B cell (primary cell): ENCODE data around the gene TRERF1. TPM values are rescaled to one million over a fixed set of nuclear protein-coding genes. Genes with fewer than 3 reads are reported as not detected.

ENCODE experiments used
- ATAC-seq: fragments of 200-7000 bp; cut with Tn5 transposase; one replicate; pipeline ENCODE4 v1.10.0; 2021; ENCODE audit warnings: low read depth, mild to moderate bottlenecking, moderate number of reproducible peaks, moderate library complexity
- CTCF ChIA-PET: fragments of 350-600 bp; sonication (Branson Sonifier 250); formaldehyde crosslinking; loops from one replicate; lab custom pipeline; 2021; ENCODE audit warnings: antibody characterized with exemption, inconsistent platforms; lab: Charles Lee
- POLR2A ChIA-PET: fragments of 350-600 bp; sonication (Branson Sonifier 250); formaldehyde crosslinking; loops from one replicate; lab custom pipeline; 2021; ENCODE audit warnings: antibody characterized with exemption; lab: Charles Lee
- DNase-seq: peaks from one replicate; pipeline ENCODE4 v3.0.0; 2013
- H2AFZ ChIP-seq: 2 replicates; pipeline ENCODE4 v1.6.1; 2012; ENCODE audit warnings: mild to moderate bottlenecking, low read depth, low read length; ENCODE audit not compliant: insufficient read depth, poor library complexity, severe bottlenecking
- H3K27ac ChIP-seq, 2 donors: 1 replicate in 1 of 2; 2 replicates in 1 of 2; pipeline ENCODE4 v1.5.1; 2012 to 2013; ENCODE audit warnings: low read length in 2 of 2, mild to moderate bottlenecking in 2 of 2, moderate library complexity in 1 of 2
- H3K27me3 ChIP-seq, 4 experiments: fragments of 200-600 bp in 1 of 4; sonication (generic) in 1 of 4; replicated peaks in 1 of 4; 1 replicate in 2 of 4; 2 replicates in 2 of 4; pipeline versions ENCODE4 v1.6.1 to v1.7.0; 2013 to 2016; ENCODE audit warnings: low read length in 3 of 4, mild to moderate bottlenecking in 2 of 4, mixed read lengths in 1 of 4, moderate library complexity in 1 of 4; ENCODE audit not compliant: insufficient read depth in 4 of 4, control insufficient read depth in 3 of 4; ENCODE audit errors: control extremely low read depth in 1 of 4
- H3K36me3 ChIP-seq, 2 experiments: replicated peaks in 1 of 2; 1 replicate in 1 of 2; 2 replicates in 1 of 2; pipeline versions ENCODE4 v1.6.1 to v1.7.1; 2013; ENCODE audit warnings: low read length in 1 of 2; ENCODE audit not compliant: insufficient read depth in 2 of 2, control insufficient read depth in 1 of 2; ENCODE audit errors: control extremely low read depth in 1 of 2, extremely low read depth in 1 of 2
- H3K4me1 ChIP-seq, 2 donors: fragments of 200-600 bp in 1 of 2; sonication (generic) in 1 of 2; 1 replicate in 1 of 2; 2 replicates in 1 of 2; pipeline versions ENCODE4 v1.5.1 to v1.6.1; 2013 to 2017; ENCODE audit warnings: low read length in 2 of 2; ENCODE audit not compliant: control insufficient read depth in 2 of 2, insufficient read depth in 2 of 2
- H3K4me2 ChIP-seq: replicated peaks from 2 replicates; pipeline ENCODE3; 2012; ENCODE audit warnings: mild to moderate bottlenecking, low read depth, low read length; ENCODE audit not compliant: poor library complexity, severe bottlenecking
- H3K4me3 ChIP-seq, 5 experiments: fragments of 200-600 bp in 1 of 5; sonication (generic) in 1 of 5; 1 replicate in 3 of 5; 2 replicates in 2 of 5; pipeline versions ENCODE4 v1.5.1 to v1.7.0; 2011 to 2016; ENCODE audit warnings: low read length in 4 of 5, mild to moderate bottlenecking in 4 of 5, low read depth in 2 of 5, control low read depth in 1 of 5, moderate library complexity in 1 of 5; ENCODE audit not compliant: insufficient read depth in 1 of 5; ENCODE audit errors: control extremely low read depth in 1 of 5, extremely low read depth in 1 of 5
- H3K79me2 ChIP-seq: fragments of 200-600 bp; sonication (generic); one replicate; pipeline ENCODE4 v1.6.0; 2016; ENCODE audit warnings: low read length; ENCODE audit not compliant: control insufficient read depth, insufficient read depth
- H3K9ac ChIP-seq: fragments of 200-600 bp; sonication (generic); 2 replicates; pipeline ENCODE4 v1.6.1; 2017; ENCODE audit warnings: mild to moderate bottlenecking, low read length, moderate library complexity
- H3K9me3 ChIP-seq, 3 donors: one replicate each; pipeline versions ENCODE4 v1.6.1 to v1.7.1; 2013; ENCODE audit warnings: low read length in 2 of 3; ENCODE audit not compliant: control insufficient read depth in 2 of 3, insufficient read depth in 1 of 3; ENCODE audit errors: control extremely low read depth in 1 of 3
- H4K20me1 ChIP-seq: 2 replicates; pipeline ENCODE4 v1.6.0; 2012; ENCODE audit warnings: mild to moderate bottlenecking, low read length; ENCODE audit not compliant: insufficient read depth, control insufficient read depth, poor library complexity, severe bottlenecking
- H3K27ac Mint-ChIP-seq: one replicate; pipeline ENCODE4 v1.8.0; 2021; ENCODE audit warnings: mixed read lengths
- H3K27me3 Mint-ChIP-seq: one replicate; pipeline ENCODE4 v1.8.0; 2021; ENCODE audit warnings: mixed read lengths
- H3K4me1 Mint-ChIP-seq: one replicate; pipeline ENCODE4 v1.8.0; 2021; ENCODE audit warnings: mixed read lengths
- H3K4me3 Mint-ChIP-seq: one replicate; pipeline ENCODE4 v1.8.0; 2021; ENCODE audit warnings: mixed read lengths
- H3K9me3 Mint-ChIP-seq: one replicate; pipeline ENCODE4 v1.8.0; 2022; ENCODE audit warnings: mixed read lengths; ENCODE audit not compliant: insufficient read depth
- CTCF ChIP-seq: fragments of 200-600 bp; IDR thresholded peaks from one replicate; pipeline ENCODE4 v1.8.0; 2022; ENCODE audit warnings: antibody characterized with exemption, mild to moderate bottlenecking
- EZH2 ChIP-seq: IDR thresholded peaks from 2 replicates; pipeline ENCODE4 v1.6.1; 2012; ENCODE audit warnings: borderline replicate concordance, low read depth, mild to moderate bottlenecking, moderate library complexity, low read length; ENCODE audit not compliant: insufficient read depth, poor library complexity, severe bottlenecking
- WGBS: methylation state at CpG from one replicate; pipeline ENCODE4 v1.1.5; 2013; ENCODE audit warnings: missing lambda C conversion rate; ENCODE audit not compliant: insufficient coverage; 5-methylcytosine and 5-hydroxymethylcytosine counted together
- intact Hi-C: fragments of 100-400 bp; cut with micrococcal nuclease; formaldehyde crosslinking; loops from one replicate; pipeline ENCODE4 v1.10.0; 2022
- polyA plus RNA-seq: library from polyadenylated mRNA; depleted of rRNA; stranded (reverse); fragments of >200 nt; gene quantifications from 2 replicates; pipeline ENCODE4 v1.2.3, GENCODE V29; 2012
- total RNA-seq, 2 donors: library from RNA; stranded (reverse); fragments of 120-200 nt in 1 of 2; gene quantifications; 1 replicate in 1 of 2; 2 replicates in 1 of 2; pipeline versions ENCODE4 v1.2.3 to v1.2.4, GENCODE V29; 2013 to 2022

The TRERF1 gene
- total and polyA plus RNA-seq, 2 donors (not counting 1 experiment from before 2014, with no cell fraction given), result 3.5 to 6.7 TPM

- Histone ChIP-seq H3K9me3 (no peaks in the 10 kb centered on the region), H3K9ac (no peak overlapping the region), H2AFZ (no peak overlapping the region), H3K27ac (no peak overlapping the region), H3K4me3 (no peak overlapping the region), H3K4me1 (no peaks in the 10 kb centered on the region), H3K27me3 (no peaks in the 10 kb centered on the region), H3K79me2 (no peaks in the 10 kb centered on the region), H3K36me3 (no peaks in the 10 kb centered on the region), H4K20me1 (no peaks in the 10 kb centered on the region), H3K4me2 (no peak overlapping the region)
- H3K4me1 Mint-ChIP-seq, result no peaks in the 10 kb centered on the region
- no peaks in the 10 kb centered on the region for H3K27me3 Mint-ChIP-seq
- POLR2A ChIA-PET, result no interaction called here
- DNase-seq (no peak), ATAC-seq (no peak)
- TF ChIP-seq CTCF (no peak), EZH2 (no peak)
- no peak overlapping the region for H3K27ac Mint-ChIP-seq
- 100% methylated on average over 1 of the region's 3 CpGs for WGBS
- intact Hi-C loops, result no loop called here
- H3K9me3 Mint-ChIP-seq, result no peaks in the 10 kb centered on the region
- H3K4me3 Mint-ChIP-seq, result no peak overlapping the region
- CTCF ChIA-PET, result interaction anchor here (2.8 kb wide), 1 partner anchor 245 kb away, joined by 7 read pairs; no protein-coding TSS in a partner anchor
Measured at GRCh38 chr6:42302411-42302810, 149.3 kb downstream of the TRERF1 start.

GRCh38 chr6:42301986-42302385, 149.7 kb downstream of the TRERF1 start:
- no peak for DNase-seq
- H3K36me3 ChIP-seq, result no peaks in the 10 kb centered on the region
- no peak overlapping the region for H3K4me2 ChIP-seq
- no peak overlapping the region for H3K27ac ChIP-seq
- H2AFZ ChIP-seq, result no peak overlapping the region
- ATAC-seq, result no peak
- H3K9ac ChIP-seq, result no peak overlapping the region
- no peaks in the 10 kb centered on the region for H3K4me1 ChIP-seq
- POLR2A ChIA-PET, result no interaction called here
- no peaks in the 10 kb centered on the region for H4K20me1 ChIP-seq
- H3K27ac Mint-ChIP-seq, result no peak overlapping the region
- H3K27me3 Mint-ChIP-seq, result no peaks in the 10 kb centered on the region
- WGBS, result no CpG with 5 or more reads among the region's 1 CpG
- intact Hi-C loops, result no loop called here
- no peak overlapping the region for H3K4me3 Mint-ChIP-seq
- no peaks in the 10 kb centered on the region for H3K4me1 Mint-ChIP-seq
- no peaks in the 10 kb centered on the region for H3K9me3 ChIP-seq
- H3K79me2 ChIP-seq, result no peaks in the 10 kb centered on the region
- CTCF ChIA-PET, result interaction anchor here (2.8 kb wide), 1 partner anchor 245 kb away, joined by 7 read pairs; no protein-coding TSS in a partner anchor
- H3K27me3 ChIP-seq, result no peaks in the 10 kb centered on the region
- H3K4me3 ChIP-seq, result no peak overlapping the region
- no peaks in the 10 kb centered on the region for H3K9me3 Mint-ChIP-seq
- TF ChIP-seq CTCF, result no peak
